Prostate gland (tissue), 2 donors: ENCODE results near the gene RIPOR2. TPM values are rescaled to one million over a fixed set of nuclear protein-coding genes. Genes with fewer than 3 reads are reported as not detected.

Experiments used
- DNase-seq: peaks from one replicate; pipeline ENCODE4 v3.0.0-alpha.2; 2019; ENCODE audit warnings: low spot score
- H3K27ac ChIP-seq, 2 donors: fragments of 200-600 bp; sonication (generic); 2 replicates each; pipeline ENCODE4 v1.5.1; 2017 to 2019
- H3K27me3 ChIP-seq: fragments of 200-600 bp; sonication (generic); replicated peaks from 2 replicates; pipeline ENCODE4 v1.5.1; 2019; ENCODE audit not compliant: insufficient read depth
- H3K36me3 ChIP-seq, 2 donors: fragments of 200-600 bp; sonication (generic); 1 replicate in 1 of 2; 2 replicates in 1 of 2; pipeline versions ENCODE4 v1.5.1 to v1.8.1; 2017 to 2019
- H3K4me1 ChIP-seq: fragments of 200-600 bp; sonication (generic); replicated peaks from 2 replicates; pipeline ENCODE4 v1.5.1; 2019
- H3K4me3 ChIP-seq, 2 donors: fragments of 200-600 bp; sonication (generic); 2 replicates each; pipeline ENCODE4 v1.5.1; 2017 to 2019
- H3K9me3 ChIP-seq: fragments of 200-600 bp; sonication (generic); 2 replicates; pipeline ENCODE4 v1.5.1; 2017
- CTCF ChIP-seq, 4 experiments: fragments of 200-600 bp in 2 of 4; fragments of 450-650 bp in 2 of 4; sonication (generic) in 2 of 4; IDR thresholded peaks; 1 replicate in 3 of 4; 2 replicates in 1 of 4; pipeline ENCODE4 v1.5.1; 2016 to 2019; ENCODE audit warnings: antibody characterized with exemption in 4 of 4, mild to moderate bottlenecking in 2 of 4, moderate library complexity in 2 of 4
- POLR2A ChIP-seq: fragments of 450-650 bp; IDR thresholded peaks from one replicate; pipeline ENCODE4 v1.6.1; 2016; ENCODE audit warnings: antibody characterized with exemption, mild to moderate bottlenecking
- POLR2AphosphoS5 ChIP-seq: sonication (generic); formaldehyde crosslinking; IDR thresholded peaks from one replicate; pipeline ENCODE4 v1.6.1; 2017; ENCODE audit warnings: antibody characterized with exemption
- WGBS: methylation state at CpG from one replicate; pipeline ENCODE4 v1.1.5; 2018; 5-methylcytosine and 5-hydroxymethylcytosine counted together
- intact Hi-C: fragments of 100-400 bp; cut with DNase I; formaldehyde crosslinking; loops from one replicate; pipeline ENCODE4 v1.14.2; 2022
- total RNA-seq, 2 donors: library from RNA; depleted of rRNA; stranded (reverse); fragments of >200 nt; gene quantifications; one replicate each; pipeline ENCODE4 v1.1.0, GENCODE V29; 2016

RIPOR2 gene
- total RNA-seq, 2 donors from 2014 or later = 16.1 to 23.7 TPM

- no peak for DNase-seq
- intact Hi-C loops = no loop called here
- no peaks in the 10 kb centered on the region for H3K27me3 ChIP-seq
- H3K4me1 ChIP-seq = no peaks in the 10 kb centered on the region
- 75% methylated on average over 11 of the region's 11 CpGs for WGBS
- no peaks in the 10 kb centered on the region for H3K36me3 ChIP-seq
- no peaks in the 10 kb centered on the region for H3K9me3 ChIP-seq
- H3K27ac ChIP-seq = no peak overlapping the region
- H3K4me3 ChIP-seq = no peak overlapping the region
- TF ChIP-seq CTCF (IDR thresholded peaks at IDR 0.05) = no peak
- no peak for TF ChIP-seq POLR2A
- no peak for TF ChIP-seq POLR2AphosphoS5
These were observed 59.0 kb downstream of the RIPOR2 start for GRCh38 chr6:24876499-24877465.

GRCh38 chr6:24875534-24875901 lies 60.2 kb downstream of the RIPOR2 start:
- no peaks in the 10 kb centered on the region for H3K4me1 ChIP-seq
- no peaks in the 10 kb centered on the region for H3K27me3 ChIP-seq
- DNase-seq = no peak
- H3K9me3 ChIP-seq = no peaks in the 10 kb centered on the region
- intact Hi-C loops = no loop called here
- H3K4me3 ChIP-seq = no peak overlapping the region
- H3K27ac ChIP-seq = no peak overlapping the region
- 73% methylated on average over 9 of the region's 9 CpGs for WGBS
- H3K36me3 ChIP-seq = no peaks in the 10 kb centered on the region
- TF ChIP-seq POLR2AphosphoS5 (no peak), POLR2A (no peak), CTCF (IDR thresholded peaks at IDR 0.05) (no peak)

- H3K36me3 ChIP-seq = no peaks in the 10 kb centered on the region
- H3K27ac ChIP-seq = no peak overlapping the region
- H3K27me3 ChIP-seq = no peaks in the 10 kb centered on the region
- no peak for DNase-seq
- intact Hi-C loops = no loop called here
- no peaks in the 10 kb centered on the region for H3K9me3 ChIP-seq
- no peak for TF ChIP-seq CTCF (IDR thresholded peaks at IDR 0.05)
- TF ChIP-seq POLR2AphosphoS5 = no peak
- no peak for TF ChIP-seq POLR2A
- 88% methylated on average over 7 of the region's 7 CpGs for WGBS
- H3K4me1 ChIP-seq = no peaks in the 10 kb centered on the region
- H3K4me3 ChIP-seq = no peak overlapping the region
These were observed 60.8 kb downstream of the RIPOR2 start for GRCh38 chr6:24874776-24875533.

- no peak for DNase-seq
- TF ChIP-seq CTCF (IDR thresholded peaks at IDR 0.05) = no peak
- TF ChIP-seq POLR2A = no peak
- no peak for TF ChIP-seq POLR2AphosphoS5
- no peaks in the 10 kb centered on the region for H3K27me3 ChIP-seq
- H3K9me3 ChIP-seq = no peaks in the 10 kb centered on the region
- H3K27ac ChIP-seq = no peak overlapping the region
- intact Hi-C loops = no loop called here
- H3K36me3 ChIP-seq = no peaks in the 10 kb centered on the region
- H3K4me3 ChIP-seq = no peak overlapping the region
- no peaks in the 10 kb centered on the region for H3K4me1 ChIP-seq
- WGBS = 100% methylated on average over 1 of the region's 1 CpG
These were observed 61.6 kb downstream of the RIPOR2 start for GRCh38 chr6:24874128-24874527.
